ENCODE data around the gene DYNLL1. TPM values are rescaled to one million over a fixed set of nuclear protein-coding genes. Genes with fewer than 3 reads are reported as not detected.

The DYNLL1 gene
- total and polyA plus RNA-seq, 2 of the 13 experiments (the other 11 are each of a cell fraction or from before 2014, with no cell fraction given) = 271 to 294 TPM

DNA sequence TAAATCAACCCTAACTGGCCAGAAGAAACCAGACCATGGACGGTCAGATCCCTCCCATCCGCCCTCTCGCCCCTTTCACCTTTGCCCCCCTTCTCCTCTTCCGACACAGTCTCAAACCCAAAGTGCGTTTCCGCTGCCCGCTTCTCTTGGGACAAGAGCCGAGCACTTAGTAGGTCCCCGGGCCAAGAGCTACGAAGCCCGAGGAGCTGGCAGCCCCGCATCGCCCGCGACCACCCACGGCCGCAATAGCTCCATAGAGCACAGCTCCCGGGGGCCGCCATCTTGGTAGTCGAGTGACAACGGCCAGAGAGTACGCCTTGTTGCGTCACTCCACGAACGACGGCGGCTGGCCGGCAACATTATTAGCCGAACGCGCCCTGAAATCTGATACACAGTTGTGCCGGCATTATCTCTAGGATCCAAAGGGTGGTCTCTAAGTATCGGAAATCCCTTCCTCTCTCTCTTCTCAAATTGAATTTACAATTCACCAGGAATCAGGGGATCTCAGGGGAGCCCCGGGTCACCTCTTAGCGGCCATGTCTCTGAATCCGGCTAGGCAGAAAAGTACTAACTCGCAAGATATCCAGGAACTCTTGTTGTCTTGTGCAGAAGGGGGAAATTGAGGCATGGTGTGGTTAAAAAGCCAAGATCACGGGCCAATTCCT lies 33.1 kb downstream of the DYNLL1 start, which contains the start of gene COQ5 (continued):
- TF ChIP-seq, protein P1, sequence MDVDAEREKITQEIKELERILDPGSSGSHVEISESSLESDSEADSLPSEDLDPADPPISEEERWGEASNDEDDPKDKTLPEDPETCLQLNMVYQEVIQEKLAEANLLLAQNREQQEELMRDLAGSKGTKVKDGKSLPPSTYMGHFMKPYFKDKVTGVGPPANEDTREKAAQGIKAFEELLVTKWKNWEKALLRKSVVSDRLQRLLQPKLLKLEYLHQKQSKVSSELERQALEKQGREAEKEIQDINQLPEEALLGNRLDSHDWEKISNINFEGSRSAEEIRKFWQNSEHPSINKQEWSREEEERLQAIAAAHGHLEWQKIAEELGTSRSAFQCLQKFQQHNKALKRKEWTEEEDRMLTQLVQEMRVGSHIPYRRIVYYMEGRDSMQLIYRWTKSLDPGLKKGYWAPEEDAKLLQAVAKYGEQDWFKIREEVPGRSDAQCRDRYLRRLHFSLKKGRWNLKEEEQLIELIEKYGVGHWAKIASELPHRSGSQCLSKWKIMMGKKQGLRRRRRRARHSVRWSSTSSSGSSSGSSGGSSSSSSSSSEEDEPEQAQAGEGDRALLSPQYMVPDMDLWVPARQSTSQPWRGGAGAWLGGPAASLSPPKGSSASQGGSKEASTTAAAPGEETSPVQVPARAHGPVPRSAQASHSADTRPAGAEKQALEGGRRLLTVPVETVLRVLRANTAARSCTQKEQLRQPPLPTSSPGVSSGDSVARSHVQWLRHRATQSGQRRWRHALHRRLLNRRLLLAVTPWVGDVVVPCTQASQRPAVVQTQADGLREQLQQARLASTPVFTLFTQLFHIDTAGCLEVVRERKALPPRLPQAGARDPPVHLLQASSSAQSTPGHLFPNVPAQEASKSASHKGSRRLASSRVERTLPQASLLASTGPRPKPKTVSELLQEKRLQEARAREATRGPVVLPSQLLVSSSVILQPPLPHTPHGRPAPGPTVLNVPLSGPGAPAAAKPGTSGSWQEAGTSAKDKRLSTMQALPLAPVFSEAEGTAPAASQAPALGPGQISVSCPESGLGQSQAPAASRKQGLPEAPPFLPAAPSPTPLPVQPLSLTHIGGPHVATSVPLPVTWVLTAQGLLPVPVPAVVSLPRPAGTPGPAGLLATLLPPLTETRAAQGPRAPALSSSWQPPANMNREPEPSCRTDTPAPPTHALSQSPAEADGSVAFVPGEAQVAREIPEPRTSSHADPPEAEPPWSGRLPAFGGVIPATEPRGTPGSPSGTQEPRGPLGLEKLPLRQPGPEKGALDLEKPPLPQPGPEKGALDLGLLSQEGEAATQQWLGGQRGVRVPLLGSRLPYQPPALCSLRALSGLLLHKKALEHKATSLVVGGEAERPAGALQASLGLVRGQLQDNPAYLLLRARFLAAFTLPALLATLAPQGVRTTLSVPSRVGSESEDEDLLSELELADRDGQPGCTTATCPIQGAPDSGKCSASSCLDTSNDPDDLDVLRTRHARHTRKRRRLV (CRISPR knock-in tag; IDR thresholded peaks at IDR 0.05) = peak; percentile 94; the same call in 1 of the 2 replicates
- TF ChIP-seq, protein P2, sequence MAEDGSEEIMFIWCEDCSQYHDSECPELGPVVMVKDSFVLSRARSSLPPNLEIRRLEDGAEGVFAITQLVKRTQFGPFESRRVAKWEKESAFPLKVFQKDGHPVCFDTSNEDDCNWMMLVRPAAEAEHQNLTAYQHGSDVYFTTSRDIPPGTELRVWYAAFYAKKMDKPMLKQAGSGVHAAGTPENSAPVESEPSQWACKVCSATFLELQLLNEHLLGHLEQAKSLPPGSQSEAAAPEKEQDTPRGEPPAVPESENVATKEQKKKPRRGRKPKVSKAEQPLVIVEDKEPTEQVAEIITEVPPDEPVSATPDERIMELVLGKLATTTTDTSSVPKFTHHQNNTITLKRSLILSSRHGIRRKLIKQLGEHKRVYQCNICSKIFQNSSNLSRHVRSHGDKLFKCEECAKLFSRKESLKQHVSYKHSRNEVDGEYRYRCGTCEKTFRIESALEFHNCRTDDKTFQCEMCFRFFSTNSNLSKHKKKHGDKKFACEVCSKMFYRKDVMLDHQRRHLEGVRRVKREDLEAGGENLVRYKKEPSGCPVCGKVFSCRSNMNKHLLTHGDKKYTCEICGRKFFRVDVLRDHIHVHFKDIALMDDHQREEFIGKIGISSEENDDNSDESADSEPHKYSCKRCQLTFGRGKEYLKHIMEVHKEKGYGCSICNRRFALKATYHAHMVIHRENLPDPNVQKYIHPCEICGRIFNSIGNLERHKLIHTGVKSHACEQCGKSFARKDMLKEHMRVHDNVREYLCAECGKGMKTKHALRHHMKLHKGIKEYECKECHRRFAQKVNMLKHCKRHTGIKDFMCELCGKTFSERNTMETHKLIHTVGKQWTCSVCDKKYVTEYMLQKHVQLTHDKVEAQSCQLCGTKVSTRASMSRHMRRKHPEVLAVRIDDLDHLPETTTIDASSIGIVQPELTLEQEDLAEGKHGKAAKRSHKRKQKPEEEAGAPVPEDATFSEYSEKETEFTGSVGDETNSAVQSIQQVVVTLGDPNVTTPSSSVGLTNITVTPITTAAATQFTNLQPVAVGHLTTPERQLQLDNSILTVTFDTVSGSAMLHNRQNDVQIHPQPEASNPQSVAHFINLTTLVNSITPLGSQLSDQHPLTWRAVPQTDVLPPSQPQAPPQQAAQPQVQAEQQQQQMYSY (CRISPR knock-in tag; IDR thresholded peaks at IDR 0.05) = peak; percentile 45; the same call in 1 of the 2 replicates
- TF ChIP-seq ZNF24 (IDR thresholded peaks at IDR 0.05) = no peak
- TF ChIP-seq ZNF383 (CRISPR knock-in tag; IDR thresholded peaks at IDR 0.05; ENCODE audit: borderline replicate concordance) = peak; percentile 70; the same call in 1 of the 2 replicates
- no peak for TF ChIP-seq SUZ12 (IDR thresholded peaks at IDR 0.05; ENCODE audit: low read depth, low read length)
- TF ChIP-seq ZNF124 (CRISPR knock-in tag; IDR thresholded peaks at IDR 0.05) = 0 out of 2 replicates have a peak, but pooled peaks have one; percentile 58
- TF ChIP-seq MED8 (CRISPR knock-in tag; IDR thresholded peaks at IDR 0.05; ENCODE audit: insufficient replicate concordance) = peak; percentile 92
- peak; percentile 91 for TF ChIP-seq MIXL1 (CRISPR knock-in tag; IDR thresholded peaks at IDR 0.05)
- TF ChIP-seq MTA1 (CRISPR knock-in tag; IDR thresholded peaks at IDR 0.05; ENCODE audit: borderline replicate concordance) = peak; percentile 84; the same call in 1 of the 2 replicates
- 0 out of 2 replicates have a peak, but pooled peaks have one; percentile 22 for TF ChIP-seq ZNF564 (CRISPR knock-in tag; IDR thresholded peaks at IDR 0.05)
- TF ChIP-seq, protein P3, sequence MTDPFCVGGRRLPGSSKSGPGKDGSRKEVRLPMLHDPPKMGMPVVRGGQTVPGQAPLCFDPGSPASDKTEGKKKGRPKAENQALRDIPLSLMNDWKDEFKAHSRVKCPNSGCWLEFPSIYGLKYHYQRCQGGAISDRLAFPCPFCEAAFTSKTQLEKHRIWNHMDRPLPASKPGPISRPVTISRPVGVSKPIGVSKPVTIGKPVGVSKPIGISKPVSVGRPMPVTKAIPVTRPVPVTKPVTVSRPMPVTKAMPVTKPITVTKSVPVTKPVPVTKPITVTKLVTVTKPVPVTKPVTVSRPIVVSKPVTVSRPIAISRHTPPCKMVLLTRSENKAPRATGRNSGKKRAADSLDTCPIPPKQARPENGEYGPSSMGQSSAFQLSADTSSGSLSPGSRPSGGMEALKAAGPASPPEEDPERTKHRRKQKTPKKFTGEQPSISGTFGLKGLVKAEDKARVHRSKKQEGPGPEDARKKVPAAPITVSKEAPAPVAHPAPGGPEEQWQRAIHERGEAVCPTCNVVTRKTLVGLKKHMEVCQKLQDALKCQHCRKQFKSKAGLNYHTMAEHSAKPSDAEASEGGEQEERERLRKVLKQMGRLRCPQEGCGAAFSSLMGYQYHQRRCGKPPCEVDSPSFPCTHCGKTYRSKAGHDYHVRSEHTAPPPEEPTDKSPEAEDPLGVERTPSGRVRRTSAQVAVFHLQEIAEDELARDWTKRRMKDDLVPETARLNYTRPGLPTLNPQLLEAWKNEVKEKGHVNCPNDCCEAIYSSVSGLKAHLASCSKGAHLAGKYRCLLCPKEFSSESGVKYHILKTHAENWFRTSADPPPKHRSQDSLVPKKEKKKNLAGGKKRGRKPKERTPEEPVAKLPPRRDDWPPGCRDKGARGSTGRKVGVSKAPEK (CRISPR knock-in tag; IDR thresholded peaks at IDR 0.05; ENCODE audit: borderline replicate concordance) = no peak
- 0 out of 2 replicates have a peak, but pooled peaks have one; percentile 30 for TF ChIP-seq NFKBIZ (CRISPR knock-in tag; IDR thresholded peaks at IDR 0.05)
- peak; percentile 5; the same call in 1 of the 2 replicates for TF ChIP-seq STAG1 (CRISPR knock-in tag; IDR thresholded peaks at IDR 0.05)
- peak; percentile 86; the same call in 1 of the 2 replicates for TF ChIP-seq DMAP1 (CRISPR knock-in tag; IDR thresholded peaks at IDR 0.05)
- TF ChIP-seq ZNF572 (CRISPR knock-in tag; IDR thresholded peaks at IDR 0.05) = 0 out of 2 replicates have a peak, but pooled peaks have one; percentile 35
- TF ChIP-seq, protein P4, sequence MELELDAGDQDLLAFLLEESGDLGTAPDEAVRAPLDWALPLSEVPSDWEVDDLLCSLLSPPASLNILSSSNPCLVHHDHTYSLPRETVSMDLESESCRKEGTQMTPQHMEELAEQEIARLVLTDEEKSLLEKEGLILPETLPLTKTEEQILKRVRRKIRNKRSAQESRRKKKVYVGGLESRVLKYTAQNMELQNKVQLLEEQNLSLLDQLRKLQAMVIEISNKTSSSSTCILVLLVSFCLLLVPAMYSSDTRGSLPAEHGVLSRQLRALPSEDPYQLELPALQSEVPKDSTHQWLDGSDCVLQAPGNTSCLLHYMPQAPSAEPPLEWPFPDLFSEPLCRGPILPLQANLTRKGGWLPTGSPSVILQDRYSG (CRISPR knock-in tag; IDR thresholded peaks at IDR 0.05) = no peak
- TF ChIP-seq ZNF772 (CRISPR knock-in tag; IDR thresholded peaks at IDR 0.05) = 0 out of 2 replicates have a peak, but pooled peaks have one; percentile 58
